GM12875 (cell line): ENCODE measurements around the gene PELI1.

Experiments used
- H3K4me3 ChIP-seq: one replicate; pipeline ENCODE4 v1.5.1; 2011; ENCODE audit warnings: low read depth, low read length, control low read depth
- TF ChIP-seq, protein P1 (sequence below): IDR thresholded peaks from 2 replicates; pipeline ENCODE4 v1.5.1; 2011; ENCODE audit warnings: low read depth, mild to moderate bottlenecking, control low read depth, inconsistent platforms, low read length, moderate library complexity, borderline replicate concordance; ENCODE audit not compliant: insufficient read depth

The PELI1 gene

GRCh38 chr2:64054161-64054915, 89.9 kb downstream of the PELI1 start:
- TF ChIP-seq, protein P1, sequence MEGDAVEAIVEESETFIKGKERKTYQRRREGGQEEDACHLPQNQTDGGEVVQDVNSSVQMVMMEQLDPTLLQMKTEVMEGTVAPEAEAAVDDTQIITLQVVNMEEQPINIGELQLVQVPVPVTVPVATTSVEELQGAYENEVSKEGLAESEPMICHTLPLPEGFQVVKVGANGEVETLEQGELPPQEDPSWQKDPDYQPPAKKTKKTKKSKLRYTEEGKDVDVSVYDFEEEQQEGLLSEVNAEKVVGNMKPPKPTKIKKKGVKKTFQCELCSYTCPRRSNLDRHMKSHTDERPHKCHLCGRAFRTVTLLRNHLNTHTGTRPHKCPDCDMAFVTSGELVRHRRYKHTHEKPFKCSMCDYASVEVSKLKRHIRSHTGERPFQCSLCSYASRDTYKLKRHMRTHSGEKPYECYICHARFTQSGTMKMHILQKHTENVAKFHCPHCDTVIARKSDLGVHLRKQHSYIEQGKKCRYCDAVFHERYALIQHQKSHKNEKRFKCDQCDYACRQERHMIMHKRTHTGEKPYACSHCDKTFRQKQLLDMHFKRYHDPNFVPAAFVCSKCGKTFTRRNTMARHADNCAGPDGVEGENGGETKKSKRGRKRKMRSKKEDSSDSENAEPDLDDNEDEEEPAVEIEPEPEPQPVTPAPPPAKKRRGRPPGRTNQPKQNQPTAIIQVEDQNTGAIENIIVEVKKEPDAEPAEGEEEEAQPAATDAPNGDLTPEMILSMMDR = no peak
- H3K4me3 ChIP-seq = no peak overlapping the region

GRCh38 chr2:64052463-64053241, 91.6 kb downstream of the PELI1 start:
- TF ChIP-seq, protein P1 = no peak
- no peak overlapping the region for H3K4me3 ChIP-seq

- no peak overlapping the region for H3K4me3 ChIP-seq
- TF ChIP-seq, protein P1 = peak; percentile 81
Observed at GRCh38 chr2:64049633-64050220, 94.5 kb downstream of the PELI1 start.

- H3K4me3 ChIP-seq = no peak overlapping the region
- TF ChIP-seq, protein P1 = no peak
Observed at GRCh38 chr2:64045938-64046337, 98.3 kb downstream of the PELI1 start.
